Measurements from ENCODE around the gene CYP4B1.
"Not testable (repeated sequence)": the region's sequence is repeated elsewhere in the genome, so short reads cannot be mapped to it uniquely, and the experiment has no call there.

CYP4B1 gene

DNA sequence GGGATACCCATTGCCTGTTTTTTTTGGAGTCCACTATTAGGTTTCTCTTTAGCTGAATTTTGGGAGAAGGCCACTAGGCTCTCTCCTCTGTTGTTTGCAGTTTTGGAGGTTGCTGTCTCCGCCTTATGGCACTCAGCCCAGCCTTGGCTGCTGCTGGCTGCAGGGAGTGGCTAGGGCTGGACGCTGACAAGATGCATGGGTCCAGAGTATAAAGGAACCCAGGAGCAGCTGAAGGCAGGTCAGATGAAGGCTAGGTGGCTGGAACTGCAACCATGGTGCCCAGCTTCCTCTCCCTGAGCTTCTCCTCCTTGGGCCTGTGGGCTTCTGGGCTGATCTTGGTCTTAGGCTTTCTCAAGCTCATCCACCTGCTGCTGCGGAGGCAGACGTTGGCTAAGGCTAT is at the start of gene CYP4B1:
TSS of gene CYP4B1 (plus strand) at position 237 of the 400 bp plus-strand sequence. CDS start at position 273, 36 bp downstream.
- Histone ChIP-seq H3K27ac (ENCODE audit: low read length) (no peak within 1 kb of the TSS), H3K9me3 (ENCODE audit: control insufficient read depth, insufficient read depth, low read length) (no peaks in the 10 kb centered on the region), H3K4me3 (ENCODE audit: low read length) (no peak within 1 kb of the TSS), H3K4me1 (ENCODE audit: control insufficient read depth, insufficient read depth, low read length) (no peaks in the 10 kb centered on the region), H3K27me3 (ENCODE audit: control insufficient read depth, insufficient read depth, low read length) (no peaks in the 10 kb centered on the region), H3K36me3 (ENCODE audit: control insufficient read depth, insufficient read depth, low read length) (no peaks in the 10 kb centered on the region)
- WGBS (ENCODE audit: insufficient coverage, insufficient read length), result no CpG with 5 or more reads among the region's 4 CpGs
- no peak for DNase-seq (ENCODE audit: low read depth, low spot score)

GRCh38 chr1:46749404-46749803 is 49.4 kb upstream of the CYP4B1 start:
- Histone ChIP-seq H3K27ac (ENCODE audit: low read length) (no peak overlapping the region), H3K9me3 (ENCODE audit: control insufficient read depth, insufficient read depth, low read length) (no peaks in the 10 kb centered on the region), H3K4me1 (ENCODE audit: control insufficient read depth, insufficient read depth, low read length) (no peaks in the 10 kb centered on the region), H3K36me3 (ENCODE audit: control insufficient read depth, insufficient read depth, low read length) (no peaks in the 10 kb centered on the region), H3K4me3 (ENCODE audit: low read length) (no peak overlapping the region), H3K27me3 (ENCODE audit: control insufficient read depth, insufficient read depth, low read length) (no peaks in the 10 kb centered on the region)
- WGBS (ENCODE audit: insufficient coverage, insufficient read length), result no CpG with 5 or more reads among the region's 1 CpG
- DNase-seq (ENCODE audit: low read depth, low spot score), result no peak

DNA sequence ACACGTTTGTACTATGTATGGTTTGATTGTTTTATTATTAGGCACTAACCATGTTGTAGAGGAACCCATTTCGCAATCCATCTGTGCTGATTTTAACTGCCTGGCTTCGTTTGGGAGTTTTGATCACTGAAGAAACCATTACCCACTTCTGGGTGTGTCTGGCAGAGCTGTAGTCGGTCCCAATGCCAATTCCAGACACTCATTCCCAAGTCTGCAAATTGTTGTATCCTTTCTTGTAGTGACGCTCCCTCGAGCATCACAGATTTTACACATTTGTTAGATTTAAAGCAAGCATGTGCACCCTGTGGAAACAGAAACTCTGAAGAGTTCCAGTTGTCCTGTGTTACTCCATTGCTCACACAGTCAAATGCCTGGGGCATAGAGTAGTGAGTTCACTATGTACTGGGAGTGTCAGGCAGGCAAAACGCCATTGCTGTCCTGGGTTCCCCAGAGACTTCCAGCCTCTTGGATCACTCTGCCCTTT is 48.9 kb upstream of the CYP4B1 start:
- Histone ChIP-seq H3K27me3 (ENCODE audit: control insufficient read depth, insufficient read depth, low read length) (no peaks in the 10 kb centered on the region), H3K4me3 (ENCODE audit: low read length) (no peak overlapping the region), H3K27ac (ENCODE audit: low read length) (no peak overlapping the region), H3K4me1 (ENCODE audit: control insufficient read depth, insufficient read depth, low read length) (no peaks in the 10 kb centered on the region), H3K9me3 (ENCODE audit: control insufficient read depth, insufficient read depth, low read length) (no peaks in the 10 kb centered on the region), H3K36me3 (ENCODE audit: control insufficient read depth, insufficient read depth, low read length) (no peaks in the 10 kb centered on the region)
- no peak for DNase-seq (ENCODE audit: low read depth, low spot score)
- WGBS (ENCODE audit: insufficient coverage, insufficient read length), result no CpG with 5 or more reads among the region's 7 CpGs

DNA sequence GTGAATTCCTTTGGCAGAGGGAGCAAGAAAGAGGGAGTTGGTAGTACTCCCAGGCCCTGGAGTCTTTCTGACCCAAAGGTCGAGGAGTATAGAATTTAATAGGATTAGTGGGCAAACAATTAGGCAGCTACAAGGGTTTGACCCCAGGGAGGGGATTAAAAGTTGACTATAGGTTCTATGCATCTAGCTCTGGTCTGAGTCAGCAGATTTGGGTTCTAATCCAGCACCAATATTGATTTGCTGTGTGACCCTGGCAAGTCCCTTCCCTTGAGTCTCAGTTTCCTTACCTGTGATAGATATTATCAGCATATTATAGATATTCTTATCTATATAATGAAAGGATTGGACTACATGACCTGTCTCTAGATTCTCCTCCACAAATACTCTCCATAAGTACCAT is 44.9 kb upstream of the CYP4B1 start:
- H3K27ac ChIP-seq (ENCODE audit: low read length), result no peak overlapping the region
- H3K36me3 ChIP-seq (ENCODE audit: control insufficient read depth, insufficient read depth, low read length), result no peaks in the 10 kb centered on the region
- no CpG with 5 or more reads among the region's 1 CpG for WGBS (ENCODE audit: insufficient coverage, insufficient read length)
- DNase-seq (ENCODE audit: low read depth, low spot score), result no peak
- no peaks in the 10 kb centered on the region for H3K27me3 ChIP-seq (ENCODE audit: control insufficient read depth, insufficient read depth, low read length)
- H3K4me1 ChIP-seq (ENCODE audit: control insufficient read depth, insufficient read depth, low read length), result peaks cover 3% of the 10 kb centered on the region; the same call in 1 of the 2 replicates
- no peaks in the 10 kb centered on the region for H3K9me3 ChIP-seq (ENCODE audit: control insufficient read depth, insufficient read depth, low read length)
- no peak overlapping the region for H3K4me3 ChIP-seq (ENCODE audit: low read length)

DNA sequence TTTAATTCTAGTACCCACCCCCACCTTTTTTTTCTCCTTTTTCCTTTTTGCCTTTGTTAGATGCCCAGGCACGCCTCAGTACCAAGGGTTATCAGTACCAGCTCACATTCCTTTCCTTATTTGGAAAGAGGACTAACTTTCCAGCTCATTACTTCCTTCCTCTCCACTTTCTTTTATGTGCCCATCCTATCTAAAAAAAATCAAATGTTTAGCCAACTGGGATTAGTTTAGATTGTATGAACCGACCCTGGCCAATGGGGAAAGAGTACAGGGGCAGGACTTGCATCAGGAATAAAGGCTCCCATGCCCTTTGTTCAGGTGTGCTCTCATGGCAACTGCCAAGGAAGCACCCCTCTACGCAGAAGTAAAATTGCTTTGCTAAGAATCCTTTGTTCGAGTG is 44.1 kb upstream of the CYP4B1 start:
- not testable (repeated sequence) for H3K27me3 ChIP-seq (ENCODE audit: control insufficient read depth, insufficient read depth, low read length); H3K4me1 ChIP-seq (ENCODE audit: control insufficient read depth, insufficient read depth, low read length); DNase-seq (ENCODE audit: low read depth, low spot score)

GRCh38 chr1:46755121-46755520 is 43.7 kb upstream of the CYP4B1 start:
- Histone ChIP-seq H3K27me3 (ENCODE audit: control insufficient read depth, insufficient read depth, low read length) (no peaks in the 10 kb centered on the region), H3K36me3 (ENCODE audit: control insufficient read depth, insufficient read depth, low read length) (no peaks in the 10 kb centered on the region), H3K9me3 (ENCODE audit: control insufficient read depth, insufficient read depth, low read length) (no peaks in the 10 kb centered on the region), H3K4me1 (ENCODE audit: control insufficient read depth, insufficient read depth, low read length) (peaks cover 3% of the 10 kb centered on the region; the same call in 1 of the 2 replicates), H3K27ac (ENCODE audit: low read length) (no peak overlapping the region), H3K4me3 (ENCODE audit: low read length) (no peak overlapping the region)
- DNase-seq (ENCODE audit: low read depth, low spot score), result no peak
- WGBS (ENCODE audit: insufficient coverage, insufficient read length), result no CpG with 5 or more reads among the region's 4 CpGs

More for the DNA sequence above, 44.1 kb upstream of the CYP4B1 start:
- H3K27ac ChIP-seq (ENCODE audit: low read length); H3K9me3 ChIP-seq (ENCODE audit: control insufficient read depth, insufficient read depth, low read length); H3K36me3 ChIP-seq (ENCODE audit: control insufficient read depth, insufficient read depth, low read length); H3K4me3 ChIP-seq (ENCODE audit: low read length): not testable (repeated sequence)
- no CpG with 5 or more reads among the region's 4 CpGs for WGBS (ENCODE audit: insufficient coverage, insufficient read length)

GRCh38 chr1:46757247-46757955 is 41.4 kb upstream of the CYP4B1 start:
- no peak overlapping the region for H3K4me3 ChIP-seq (ENCODE audit: low read length)
- no peak overlapping the region for H3K27ac ChIP-seq (ENCODE audit: low read length)
- no peaks in the 10 kb centered on the region for H3K36me3 ChIP-seq (ENCODE audit: control insufficient read depth, insufficient read depth, low read length)
- WGBS (ENCODE audit: insufficient coverage, insufficient read length), result no CpG with 5 or more reads among the region's 6 CpGs
- H3K4me1 ChIP-seq (ENCODE audit: control insufficient read depth, insufficient read depth, low read length), result peaks cover 3% of the 10 kb centered on the region; the same call in 1 of the 2 replicates
- no peaks in the 10 kb centered on the region for H3K27me3 ChIP-seq (ENCODE audit: control insufficient read depth, insufficient read depth, low read length)
- no peaks in the 10 kb centered on the region for H3K9me3 ChIP-seq (ENCODE audit: control insufficient read depth, insufficient read depth, low read length)
- DNase-seq (ENCODE audit: low read depth, low spot score), result peak; percentile 20

DNA sequence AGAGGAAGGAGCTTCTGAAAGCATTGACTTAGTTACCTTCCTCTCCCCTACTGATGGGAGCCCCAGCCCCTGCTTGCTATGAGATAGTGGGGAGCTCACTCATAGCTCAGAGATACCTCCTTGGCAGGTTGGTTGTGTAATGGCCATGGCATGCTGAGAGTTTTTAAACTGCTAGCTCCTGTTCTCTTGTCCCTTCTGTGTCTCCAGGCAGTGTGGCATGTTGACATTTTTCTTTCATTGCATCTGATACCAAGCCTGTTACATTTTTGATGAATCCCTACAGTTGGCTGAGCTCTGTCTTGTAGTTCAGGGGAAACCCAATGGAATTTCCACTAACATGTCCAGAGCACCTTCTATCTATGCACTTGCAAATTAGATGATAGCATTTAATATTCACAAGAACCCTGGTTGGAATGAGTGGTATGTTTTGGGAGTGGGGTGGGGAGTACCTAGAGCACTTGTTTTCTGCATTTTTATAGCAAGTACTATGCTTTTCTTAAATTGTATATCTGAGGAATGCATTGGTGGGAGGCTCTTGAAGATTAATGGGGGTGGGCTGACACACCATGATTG is 40.8 kb upstream of the CYP4B1 start:
- H3K4me3 ChIP-seq (ENCODE audit: low read length), result no peak overlapping the region
- no peaks in the 10 kb centered on the region for H3K36me3 ChIP-seq (ENCODE audit: control insufficient read depth, insufficient read depth, low read length)
- H3K9me3 ChIP-seq (ENCODE audit: control insufficient read depth, insufficient read depth, low read length), result no peaks in the 10 kb centered on the region
- DNase-seq (ENCODE audit: low read depth, low spot score), result no peak
- no peaks in the 10 kb centered on the region for H3K27me3 ChIP-seq (ENCODE audit: control insufficient read depth, insufficient read depth, low read length)
- H3K27ac ChIP-seq (ENCODE audit: low read length), result no peak overlapping the region
- peaks cover 3% of the 10 kb centered on the region; the same call in 1 of the 2 replicates for H3K4me1 ChIP-seq (ENCODE audit: control insufficient read depth, insufficient read depth, low read length)

DNA sequence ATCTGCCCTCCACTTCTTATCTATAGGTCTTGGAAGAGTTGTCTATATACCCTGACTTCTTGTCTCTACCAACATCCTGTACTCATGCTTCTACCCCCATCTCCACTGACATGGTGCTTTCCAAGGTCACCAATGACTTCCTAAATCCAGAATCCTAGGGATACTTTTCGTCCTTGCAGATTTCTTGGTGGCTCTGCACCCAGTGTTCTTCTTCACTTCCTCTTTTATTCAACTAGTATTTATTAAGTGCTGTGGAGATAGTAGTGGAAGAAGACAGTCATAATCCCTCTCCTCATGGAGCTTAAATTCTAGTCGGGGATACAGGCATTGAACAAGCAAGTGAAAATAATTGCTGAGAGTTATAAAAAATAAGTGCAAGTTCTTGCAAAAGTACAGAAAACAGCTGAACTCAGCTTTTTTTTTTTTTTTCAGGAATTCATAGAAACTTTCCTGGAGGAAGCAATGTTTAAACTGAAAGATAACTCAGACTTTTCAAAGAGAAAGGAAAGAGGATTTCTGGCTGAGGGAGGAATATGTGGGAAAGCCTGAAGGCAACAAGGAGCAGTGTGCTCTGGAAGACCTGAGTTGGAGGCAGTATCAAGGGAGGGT is 38.2 kb upstream of the CYP4B1 start:
- WGBS (ENCODE audit: insufficient coverage, insufficient read length), result no CpG with 5 or more reads among the region's 2 CpGs
- Histone ChIP-seq H3K27me3 (ENCODE audit: control insufficient read depth, insufficient read depth, low read length) (no peaks in the 10 kb centered on the region), H3K9me3 (ENCODE audit: control insufficient read depth, insufficient read depth, low read length) (no peaks in the 10 kb centered on the region), H3K36me3 (ENCODE audit: control insufficient read depth, insufficient read depth, low read length) (no peaks in the 10 kb centered on the region), H3K4me3 (ENCODE audit: low read length) (no peak overlapping the region), H3K4me1 (ENCODE audit: control insufficient read depth, insufficient read depth, low read length) (peaks cover 3% of the 10 kb centered on the region; the same call in 1 of the 2 replicates), H3K27ac (ENCODE audit: low read length) (no peak overlapping the region)
- no peak for DNase-seq (ENCODE audit: low read depth, low spot score)

DNA sequence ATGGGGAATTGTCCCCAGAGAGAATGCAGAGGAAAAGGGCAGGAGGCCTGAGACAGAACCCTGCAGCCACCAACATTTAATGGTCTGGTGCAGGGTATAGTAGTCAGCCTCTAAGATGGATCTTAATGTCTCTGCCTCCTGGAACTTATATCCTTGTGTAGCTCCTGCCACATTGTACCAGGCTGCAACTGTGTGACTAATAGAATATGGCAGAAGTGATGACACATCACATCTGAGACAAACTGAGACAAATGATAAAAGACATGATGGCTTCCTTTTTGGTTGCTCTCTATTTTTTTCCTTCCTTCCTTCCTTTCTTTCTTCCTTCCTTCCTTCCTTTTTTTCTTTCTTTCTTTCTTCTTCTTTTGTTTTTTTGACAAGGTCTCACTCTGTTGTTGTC is 37.1 kb upstream of the CYP4B1 start:
- Histone ChIP-seq H3K9me3 (ENCODE audit: control insufficient read depth, insufficient read depth, low read length) (no peaks in the 10 kb centered on the region), H3K4me3 (ENCODE audit: low read length) (no peak overlapping the region), H3K27ac (ENCODE audit: low read length) (no peak overlapping the region), H3K4me1 (ENCODE audit: control insufficient read depth, insufficient read depth, low read length) (peaks cover 3% of the 10 kb centered on the region; the same call in 1 of the 2 replicates), H3K36me3 (ENCODE audit: control insufficient read depth, insufficient read depth, low read length) (no peaks in the 10 kb centered on the region), H3K27me3 (ENCODE audit: control insufficient read depth, insufficient read depth, low read length) (no peaks in the 10 kb centered on the region)
- DNase-seq (ENCODE audit: low read depth, low spot score), result no peak

All from iPS DF 6.9 (cell line).